Stimulated activated CD8-positive, alpha-beta memory T cell treated with anti-CD3 and anti-CD28 coated beads, Interleukin-15, amount 100 ng/mL, for 1 hour (primary cell): ENCODE results near the gene FMO3.

ENCODE experiments used
- DNase-seq: peaks from one replicate; pipeline ENCODE4 v3.0.0-alpha.2; 2020; ENCODE audit warnings: low read depth

The FMO3 gene

GRCh38 chr1:171116676-171117075 is 26.0 kb downstream of the FMO3 start:
- no peak for DNase-seq

GRCh38 chr1:171117085-171117484 is 26.4 kb downstream of the FMO3 start:
- DNase-seq = no peak

- DNase-seq = no peak
These were observed 28.9 kb downstream of the FMO3 start for GRCh38 chr1:171119648-171120047.

- DNase-seq = no peak
These were observed 31.6 kb downstream of the FMO3 start for GRCh38 chr1:171122299-171122698.

- DNase-seq = no peak
These were observed 32.2 kb downstream of the FMO3 start for GRCh38 chr1:171122893-171123292.

- no peak for DNase-seq
These were observed 35.8 kb downstream of the FMO3 start for GRCh38 chr1:171126504-171126903.

GRCh38 chr1:171127099-171127498 is 36.4 kb downstream of the FMO3 start:
- no peak for DNase-seq

GRCh38 chr1:171127501-171127900 is 36.8 kb downstream of the FMO3 start:
- DNase-seq = no peak

GRCh38 chr1:171128463-171128862 is 37.8 kb downstream of the FMO3 start:
- no peak for DNase-seq

GRCh38 chr1:171134204-171134923 is 43.7 kb downstream of the FMO3 start:
- no peak for DNase-seq

- no peak for DNase-seq
These were observed 46.9 kb downstream of the FMO3 start for GRCh38 chr1:171137580-171137979.

- no peak for DNase-seq
These were observed 48.3 kb downstream of the FMO3 start for GRCh38 chr1:171138980-171139379.

- DNase-seq = no peak
These were observed 49.2 kb downstream of the FMO3 start for GRCh38 chr1:171139890-171140289.

GRCh38 chr1:171140401-171140800 is 49.7 kb downstream of the FMO3 start:
- DNase-seq = no peak

GRCh38 chr1:171140956-171141687 is 50.4 kb downstream of the FMO3 start:
- no peak for DNase-seq

GRCh38 chr1:171141688-171142415 is 51.1 kb downstream of the FMO3 start:
- no peak for DNase-seq

- DNase-seq = no peak
These were observed 52.0 kb downstream of the FMO3 start for GRCh38 chr1:171142416-171143385.

- no peak for DNase-seq
These were observed 59.5 kb downstream of the FMO3 start for GRCh38 chr1:171150156-171150555.

GRCh38 chr1:171152549-171152948 is 61.8 kb downstream of the FMO3 start:
- no peak for DNase-seq

GRCh38 chr1:171155484-171155883 is 64.8 kb downstream of the FMO3 start:
- no peak for DNase-seq

GRCh38 chr1:171158096-171158495 is 67.4 kb downstream of the FMO3 start:
- DNase-seq = no peak

- no peak for DNase-seq
These were observed 67.8 kb downstream of the FMO3 start for GRCh38 chr1:171158551-171158950.
